H1 (cell line): ENCODE results near the gene PRAF2. TPM values are rescaled to one million over a fixed set of nuclear protein-coding genes. Genes with fewer than 3 reads are reported as not detected.

Experiments
- EP300 ChIP-seq, 2 experiments: IDR thresholded peaks; 1 replicate in 1 of 2; 2 replicates in 1 of 2; pipeline ENCODE4 v1.6.1; 2011 to 2012; ENCODE audit warnings: low read depth in 2 of 2, low read length in 2 of 2, mild to moderate bottlenecking in 2 of 2, borderline replicate concordance in 1 of 2, inconsistent platforms in 1 of 2, moderate library complexity in 1 of 2
- PHF8 ChIP-seq: fragments of 200-600 bp; sonication (generic); conservative IDR thresholded peaks from 2 replicates; pipeline ENCODE4 v1.7.1; 2012; ENCODE audit warnings: low read depth, mild to moderate bottlenecking, inconsistent platforms, low read length, moderate library complexity
- RBBP5 ChIP-seq: IDR thresholded peaks from 2 replicates; pipeline ENCODE4 v1.7.1; 2012; ENCODE audit warnings: low read depth, mild to moderate bottlenecking, inconsistent platforms, low read length, moderate library complexity, borderline replicate concordance
- TBP ChIP-seq: IDR thresholded peaks from 2 replicates; pipeline ENCODE4 v1.6.1; 2011; ENCODE audit warnings: low read depth, low read length, improper control_type of control experiment
- TCF12 ChIP-seq: IDR thresholded peaks from 2 replicates; pipeline ENCODE4 v1.6.1; 2011; ENCODE audit warnings: low read depth, mild to moderate bottlenecking, low read length
- polyA plus RNA-seq, 7 experiments: library from polyadenylated mRNA; depleted of rRNA in 3 of 7; stranded (reverse) in 5 of 7; unstranded in 2 of 7; fragments of >200 nt in 5 of 7; fragments of 200-250 nt in 2 of 7; gene quantifications; 1 replicate in 5 of 7; 2 replicates in 1 of 7; 4 replicates in 1 of 7; pipeline versions ENCODE4 v1.2.1 to v1.2.3, GENCODE V29; 2011 to 2013; ENCODE audit warnings: missing spikeins in 2 of 7, mixed read lengths in 2 of 7
- total RNA-seq: library from RNA; stranded (reverse); fragmentation: NEBNext Ultra II Directional; extraction: Animal tissue kit (Norgen Biotek cat#: 25700); gene quantifications from 2 replicates; pipeline ENCODE4 v1.2.1, GENCODE V29; 2021
- TF ChIP-seq, protein P1 (sequence below): fragments of 300-600 bp; sonication (generic); IDR thresholded peaks from 2 replicates; pipeline ENCODE4 v1.7.1; 2012; ENCODE audit warnings: low read length, moderate library complexity, mild to moderate bottlenecking, inconsistent platforms; ENCODE audit not compliant: insufficient replicate concordance
- TF ChIP-seq, protein P2 (sequence below), 3 experiments: IDR thresholded peaks; 1 replicate in 2 of 3; 2 replicates in 1 of 3; pipeline versions ENCODE4 v1.5.1 to v1.6.1; 2011; ENCODE audit warnings: low read length in 3 of 3, mild to moderate bottlenecking in 3 of 3, inconsistent platforms in 2 of 3, low read depth in 1 of 3, moderate library complexity in 1 of 3; ENCODE audit not compliant: insufficient read depth in 1 of 3; ENCODE audit errors: control extremely low read depth in 1 of 3

PRAF2 gene
- total and polyA plus RNA-seq, 2 of the 8 experiments (the other 6 are each of a cell fraction or from before 2014, with no cell fraction given): 11.3 to 15.4 TPM

DNA sequence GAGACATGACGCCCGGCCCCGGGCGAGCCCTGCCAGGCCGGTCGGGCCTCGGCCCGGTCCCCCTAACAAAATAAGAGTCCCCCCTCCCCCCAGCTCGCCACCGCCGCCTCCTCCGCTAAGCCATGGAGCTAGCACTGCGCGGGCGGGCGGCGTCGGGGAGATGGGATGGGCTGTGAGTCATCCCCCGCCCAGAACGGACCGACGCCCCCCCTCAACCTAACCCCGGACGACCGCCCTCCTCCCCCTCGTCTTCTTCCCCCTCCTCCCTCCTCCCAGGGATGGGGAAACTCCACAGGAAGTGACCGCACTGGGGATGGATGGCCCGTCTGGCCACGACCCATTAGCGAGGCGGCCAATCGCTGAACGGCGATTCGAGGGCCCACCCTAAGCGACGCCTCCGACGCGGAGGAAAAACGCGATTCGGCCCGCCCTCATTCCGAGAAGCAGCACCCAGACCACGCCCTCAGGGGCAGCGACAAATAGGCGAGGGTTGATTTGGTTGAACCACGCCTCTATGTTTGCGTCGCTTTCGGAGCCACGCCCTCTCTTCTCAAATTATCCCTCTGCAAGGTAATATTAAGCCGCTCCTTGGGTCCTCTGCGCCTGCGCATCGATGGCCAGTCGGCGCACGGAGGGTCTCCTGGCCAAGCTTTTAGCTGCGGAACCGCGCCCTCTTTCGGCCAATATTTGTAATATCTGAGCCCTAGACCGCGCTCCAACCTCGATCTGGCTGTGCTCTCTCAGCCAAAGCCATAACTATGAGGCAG is 30.4 kb downstream of the PRAF2 start, which contains the start of gene TFE3 (continued):
- TF ChIP-seq, protein P1, sequence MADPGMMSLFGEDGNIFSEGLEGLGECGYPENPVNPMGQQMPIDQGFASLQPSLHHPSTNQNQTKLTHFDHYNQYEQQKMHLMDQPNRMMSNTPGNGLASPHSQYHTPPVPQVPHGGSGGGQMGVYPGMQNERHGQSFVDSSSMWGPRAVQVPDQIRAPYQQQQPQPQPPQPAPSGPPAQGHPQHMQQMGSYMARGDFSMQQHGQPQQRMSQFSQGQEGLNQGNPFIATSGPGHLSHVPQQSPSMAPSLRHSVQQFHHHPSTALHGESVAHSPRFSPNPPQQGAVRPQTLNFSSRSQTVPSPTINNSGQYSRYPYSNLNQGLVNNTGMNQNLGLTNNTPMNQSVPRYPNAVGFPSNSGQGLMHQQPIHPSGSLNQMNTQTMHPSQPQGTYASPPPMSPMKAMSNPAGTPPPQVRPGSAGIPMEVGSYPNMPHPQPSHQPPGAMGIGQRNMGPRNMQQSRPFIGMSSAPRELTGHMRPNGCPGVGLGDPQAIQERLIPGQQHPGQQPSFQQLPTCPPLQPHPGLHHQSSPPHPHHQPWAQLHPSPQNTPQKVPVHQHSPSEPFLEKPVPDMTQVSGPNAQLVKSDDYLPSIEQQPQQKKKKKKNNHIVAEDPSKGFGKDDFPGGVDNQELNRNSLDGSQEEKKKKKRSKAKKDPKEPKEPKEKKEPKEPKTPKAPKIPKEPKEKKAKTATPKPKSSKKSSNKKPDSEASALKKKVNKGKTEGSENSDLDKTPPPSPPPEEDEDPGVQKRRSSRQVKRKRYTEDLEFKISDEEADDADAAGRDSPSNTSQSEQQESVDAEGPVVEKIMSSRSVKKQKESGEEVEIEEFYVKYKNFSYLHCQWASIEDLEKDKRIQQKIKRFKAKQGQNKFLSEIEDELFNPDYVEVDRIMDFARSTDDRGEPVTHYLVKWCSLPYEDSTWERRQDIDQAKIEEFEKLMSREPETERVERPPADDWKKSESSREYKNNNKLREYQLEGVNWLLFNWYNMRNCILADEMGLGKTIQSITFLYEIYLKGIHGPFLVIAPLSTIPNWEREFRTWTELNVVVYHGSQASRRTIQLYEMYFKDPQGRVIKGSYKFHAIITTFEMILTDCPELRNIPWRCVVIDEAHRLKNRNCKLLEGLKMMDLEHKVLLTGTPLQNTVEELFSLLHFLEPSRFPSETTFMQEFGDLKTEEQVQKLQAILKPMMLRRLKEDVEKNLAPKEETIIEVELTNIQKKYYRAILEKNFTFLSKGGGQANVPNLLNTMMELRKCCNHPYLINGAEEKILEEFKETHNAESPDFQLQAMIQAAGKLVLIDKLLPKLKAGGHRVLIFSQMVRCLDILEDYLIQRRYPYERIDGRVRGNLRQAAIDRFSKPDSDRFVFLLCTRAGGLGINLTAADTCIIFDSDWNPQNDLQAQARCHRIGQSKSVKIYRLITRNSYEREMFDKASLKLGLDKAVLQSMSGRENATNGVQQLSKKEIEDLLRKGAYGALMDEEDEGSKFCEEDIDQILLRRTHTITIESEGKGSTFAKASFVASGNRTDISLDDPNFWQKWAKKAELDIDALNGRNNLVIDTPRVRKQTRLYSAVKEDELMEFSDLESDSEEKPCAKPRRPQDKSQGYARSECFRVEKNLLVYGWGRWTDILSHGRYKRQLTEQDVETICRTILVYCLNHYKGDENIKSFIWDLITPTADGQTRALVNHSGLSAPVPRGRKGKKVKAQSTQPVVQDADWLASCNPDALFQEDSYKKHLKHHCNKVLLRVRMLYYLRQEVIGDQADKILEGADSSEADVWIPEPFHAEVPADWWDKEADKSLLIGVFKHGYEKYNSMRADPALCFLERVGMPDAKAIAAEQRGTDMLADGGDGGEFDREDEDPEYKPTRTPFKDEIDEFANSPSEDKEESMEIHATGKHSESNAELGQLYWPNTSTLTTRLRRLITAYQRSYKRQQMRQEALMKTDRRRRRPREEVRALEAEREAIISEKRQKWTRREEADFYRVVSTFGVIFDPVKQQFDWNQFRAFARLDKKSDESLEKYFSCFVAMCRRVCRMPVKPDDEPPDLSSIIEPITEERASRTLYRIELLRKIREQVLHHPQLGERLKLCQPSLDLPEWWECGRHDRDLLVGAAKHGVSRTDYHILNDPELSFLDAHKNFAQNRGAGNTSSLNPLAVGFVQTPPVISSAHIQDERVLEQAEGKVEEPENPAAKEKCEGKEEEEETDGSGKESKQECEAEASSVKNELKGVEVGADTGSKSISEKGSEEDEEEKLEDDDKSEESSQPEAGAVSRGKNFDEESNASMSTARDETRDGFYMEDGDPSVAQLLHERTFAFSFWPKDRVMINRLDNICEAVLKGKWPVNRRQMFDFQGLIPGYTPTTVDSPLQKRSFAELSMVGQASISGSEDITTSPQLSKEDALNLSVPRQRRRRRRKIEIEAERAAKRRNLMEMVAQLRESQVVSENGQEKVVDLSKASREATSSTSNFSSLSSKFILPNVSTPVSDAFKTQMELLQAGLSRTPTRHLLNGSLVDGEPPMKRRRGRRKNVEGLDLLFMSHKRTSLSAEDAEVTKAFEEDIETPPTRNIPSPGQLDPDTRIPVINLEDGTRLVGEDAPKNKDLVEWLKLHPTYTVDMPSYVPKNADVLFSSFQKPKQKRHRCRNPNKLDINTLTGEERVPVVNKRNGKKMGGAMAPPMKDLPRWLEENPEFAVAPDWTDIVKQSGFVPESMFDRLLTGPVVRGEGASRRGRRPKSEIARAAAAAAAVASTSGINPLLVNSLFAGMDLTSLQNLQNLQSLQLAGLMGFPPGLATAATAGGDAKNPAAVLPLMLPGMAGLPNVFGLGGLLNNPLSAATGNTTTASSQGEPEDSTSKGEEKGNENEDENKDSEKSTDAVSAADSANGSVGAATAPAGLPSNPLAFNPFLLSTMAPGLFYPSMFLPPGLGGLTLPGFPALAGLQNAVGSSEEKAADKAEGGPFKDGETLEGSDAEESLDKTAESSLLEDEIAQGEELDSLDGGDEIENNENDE: no peak
- no peak for TF ChIP-seq RBBP5
- TF ChIP-seq TBP: no peak
- no peak for TF ChIP-seq TCF12
- TF ChIP-seq, protein P2, sequence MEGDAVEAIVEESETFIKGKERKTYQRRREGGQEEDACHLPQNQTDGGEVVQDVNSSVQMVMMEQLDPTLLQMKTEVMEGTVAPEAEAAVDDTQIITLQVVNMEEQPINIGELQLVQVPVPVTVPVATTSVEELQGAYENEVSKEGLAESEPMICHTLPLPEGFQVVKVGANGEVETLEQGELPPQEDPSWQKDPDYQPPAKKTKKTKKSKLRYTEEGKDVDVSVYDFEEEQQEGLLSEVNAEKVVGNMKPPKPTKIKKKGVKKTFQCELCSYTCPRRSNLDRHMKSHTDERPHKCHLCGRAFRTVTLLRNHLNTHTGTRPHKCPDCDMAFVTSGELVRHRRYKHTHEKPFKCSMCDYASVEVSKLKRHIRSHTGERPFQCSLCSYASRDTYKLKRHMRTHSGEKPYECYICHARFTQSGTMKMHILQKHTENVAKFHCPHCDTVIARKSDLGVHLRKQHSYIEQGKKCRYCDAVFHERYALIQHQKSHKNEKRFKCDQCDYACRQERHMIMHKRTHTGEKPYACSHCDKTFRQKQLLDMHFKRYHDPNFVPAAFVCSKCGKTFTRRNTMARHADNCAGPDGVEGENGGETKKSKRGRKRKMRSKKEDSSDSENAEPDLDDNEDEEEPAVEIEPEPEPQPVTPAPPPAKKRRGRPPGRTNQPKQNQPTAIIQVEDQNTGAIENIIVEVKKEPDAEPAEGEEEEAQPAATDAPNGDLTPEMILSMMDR (IDR thresholded peaks at IDR 0.05; ENCODE audit: control extremely low read depth in 1 of 3, insufficient read depth in 1 of 3, low read depth in 1 of 3, low read length in 3 of 3): peak; percentile 43 to 61 (median 51)
- no peak for TF ChIP-seq PHF8
- TF ChIP-seq EP300 (IDR thresholded peaks at IDR 0.05; ENCODE audit: borderline replicate concordance in 1 of 2, low read depth in 2 of 2, low read length in 2 of 2): no peak
